Sigmoid colon (tissue), 4 donors: ENCODE measurements around the gene PPM1E.
"Not testable (repeated sequence)": the region's sequence is repeated elsewhere in the genome, so short reads cannot be mapped to it uniquely, and the experiment has no call there.

Experiments
- EP300 ChIP-seq, 4 donors: sonication (generic); formaldehyde crosslinking; IDR thresholded peaks; one replicate each; pipeline ENCODE4 v1.6.1; 2017; ENCODE audit warnings: antibody characterized with exemption in 4 of 4
- POLR2A ChIP-seq, 2 donors: fragments of 450-650 bp; IDR thresholded peaks; one replicate each; pipeline ENCODE4 v1.6.1; 2016; ENCODE audit warnings: antibody characterized with exemption in 2 of 2, mild to moderate bottlenecking in 2 of 2, moderate library complexity in 2 of 2
- POLR2AphosphoS5 ChIP-seq, 4 donors: sonication (generic); formaldehyde crosslinking; IDR thresholded peaks; one replicate each; pipeline ENCODE4 v1.6.1; 2017; ENCODE audit warnings: antibody characterized with exemption in 4 of 4
- TF ChIP-seq, protein P1 (sequence below), 4 experiments: fragments of 450-650 bp in 3 of 4; fragments of 200-600 bp in 1 of 4; IDR thresholded peaks; one replicate each; pipeline ENCODE4 v1.5.1; 2016 to 2019; ENCODE audit warnings: antibody characterized with exemption in 4 of 4, mild to moderate bottlenecking in 3 of 4, moderate library complexity in 2 of 4

DNA sequence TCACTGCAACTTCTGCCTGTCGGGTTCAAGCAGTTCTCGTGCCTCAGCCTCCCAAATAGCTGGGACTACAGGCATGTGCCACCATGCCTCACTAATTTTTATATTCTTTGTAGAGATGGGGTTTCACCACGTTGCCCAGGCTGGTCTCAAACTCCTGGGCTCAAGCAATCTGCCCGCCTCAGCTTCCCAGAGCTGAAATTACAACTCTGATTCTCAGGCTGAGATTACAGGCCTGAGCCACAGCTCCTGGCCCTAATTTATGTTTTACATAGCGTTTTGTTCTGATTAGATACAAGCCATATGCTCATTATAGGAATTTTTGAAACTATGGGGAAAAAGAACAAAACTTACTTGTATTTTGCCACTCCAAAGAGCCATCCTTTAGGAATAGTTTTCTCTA is 22.8 kb downstream of the PPM1E start:
- not testable (repeated sequence) for TF ChIP-seq POLR2AphosphoS5, EP300, POLR2A (IDR thresholded peaks at IDR 0.05)
- TF ChIP-seq, protein P1, sequence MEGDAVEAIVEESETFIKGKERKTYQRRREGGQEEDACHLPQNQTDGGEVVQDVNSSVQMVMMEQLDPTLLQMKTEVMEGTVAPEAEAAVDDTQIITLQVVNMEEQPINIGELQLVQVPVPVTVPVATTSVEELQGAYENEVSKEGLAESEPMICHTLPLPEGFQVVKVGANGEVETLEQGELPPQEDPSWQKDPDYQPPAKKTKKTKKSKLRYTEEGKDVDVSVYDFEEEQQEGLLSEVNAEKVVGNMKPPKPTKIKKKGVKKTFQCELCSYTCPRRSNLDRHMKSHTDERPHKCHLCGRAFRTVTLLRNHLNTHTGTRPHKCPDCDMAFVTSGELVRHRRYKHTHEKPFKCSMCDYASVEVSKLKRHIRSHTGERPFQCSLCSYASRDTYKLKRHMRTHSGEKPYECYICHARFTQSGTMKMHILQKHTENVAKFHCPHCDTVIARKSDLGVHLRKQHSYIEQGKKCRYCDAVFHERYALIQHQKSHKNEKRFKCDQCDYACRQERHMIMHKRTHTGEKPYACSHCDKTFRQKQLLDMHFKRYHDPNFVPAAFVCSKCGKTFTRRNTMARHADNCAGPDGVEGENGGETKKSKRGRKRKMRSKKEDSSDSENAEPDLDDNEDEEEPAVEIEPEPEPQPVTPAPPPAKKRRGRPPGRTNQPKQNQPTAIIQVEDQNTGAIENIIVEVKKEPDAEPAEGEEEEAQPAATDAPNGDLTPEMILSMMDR (IDR thresholded peaks at IDR 0.05): not testable (repeated sequence)
